Small intestine (tissue), 7 donors: Measurements from ENCODE around the gene DYRK3. TPM values are rescaled to one million over a fixed set of nuclear protein-coding genes. Genes with fewer than 3 reads are reported as not detected.

Source experiments
- DNase-seq, 2 donors: peaks; one replicate each; pipeline versions ENCODE4 v3.0.0 to v3.0.0-alpha.2; 2013
- FAIRE-seq: peaks from 2 replicates; lab custom pipeline; 2012; peaks lifted over from hg19 to GRCh38; lab: Jason Lieb, UNC
- H3K27ac ChIP-seq, 3 donors: one replicate each; pipeline ENCODE4 v1.5.1; 2013; ENCODE audit warnings: low read length in 2 of 3, mild to moderate bottlenecking in 2 of 3, control low read depth in 1 of 3, inconsistent platforms in 1 of 3, low read depth in 1 of 3, moderate library complexity in 1 of 3
- H3K27me3 ChIP-seq, 3 donors: one replicate each; pipeline ENCODE4 v1.6.1; 2013; ENCODE audit warnings: low read length in 3 of 3, inconsistent platforms in 1 of 3; ENCODE audit not compliant: control insufficient read depth in 3 of 3, insufficient read depth in 3 of 3
- H3K36me3 ChIP-seq, 3 donors: one replicate each; pipeline ENCODE4 v1.6.1; 2013; ENCODE audit warnings: low read length in 3 of 3, inconsistent platforms in 1 of 3, low read depth in 1 of 3, mild to moderate bottlenecking in 1 of 3, moderate library complexity in 1 of 3; ENCODE audit not compliant: control insufficient read depth in 3 of 3, insufficient read depth in 2 of 3
- H3K4me1 ChIP-seq, 3 donors: one replicate each; pipeline ENCODE4 v1.6.1; 2013; ENCODE audit warnings: low read length in 2 of 3, inconsistent platforms in 1 of 3, low read depth in 1 of 3, mild to moderate bottlenecking in 1 of 3, moderate library complexity in 1 of 3; ENCODE audit not compliant: control insufficient read depth in 3 of 3, insufficient read depth in 2 of 3
- H3K4me3 ChIP-seq, 3 donors: one replicate each; pipeline ENCODE4 v1.5.1; 2013; ENCODE audit warnings: low read length in 3 of 3, control low read depth in 1 of 3, inconsistent platforms in 1 of 3, low read depth in 1 of 3, mild to moderate bottlenecking in 1 of 3, moderate library complexity in 1 of 3
- H3K9me3 ChIP-seq, 2 donors: one replicate each; pipeline ENCODE4 v1.6.1; 2013; ENCODE audit warnings: low read depth in 1 of 2, low read length in 1 of 2; ENCODE audit not compliant: control insufficient read depth in 2 of 2, insufficient read depth in 1 of 2
- WGBS, 3 donors: extraction: QIAGEN DNeasy Blood & Tissue Kit; methylation state at CpG; one replicate each; pipeline ENCODE4 v1.1.7; 2013; 5-methylcytosine and 5-hydroxymethylcytosine counted together
- polyA plus RNA-seq, 4 donors: library from polyadenylated mRNA; stranded (reverse) in 3 of 4; unstranded in 1 of 4; fragments of 200-250 nt in 3 of 4; fragments of 120-200 nt in 1 of 4; gene quantifications; one replicate each; pipeline versions ENCODE4 v1.2.1 to v1.2.3, GENCODE V29; 2013
- donor health status: healthy with polysubstance abuse.
- donor health status: control.
- donor health status: control.
- donor health status: Bipolar disorder and iron deficiency.
- donor health status: healthy.

DYRK3 gene
- polyA plus RNA-seq, 4 donors: 0.45 to 1.7 (median 1.1) TPM

- WGBS, 3 donors: 36 to 51% (median 47%) methylated on average over 7 of the region's 7 CpGs
- Histone ChIP-seq H3K27ac (peak overlapping the region; percentile 31 to 76 (median 43)), H3K27me3 (peaks cover 0 to 5% (median 0%) of the 10 kb centered on the region in 3 donors), H3K36me3 (no peaks in the 10 kb centered on the region), H3K9me3 (no peaks in the 10 kb centered on the region), H3K4me1 (peaks cover 6 to 17% (median 8%) of the 10 kb centered on the region in 3 donors), H3K4me3 (no peak overlapping the region)
- DNase-seq: no peak
- FAIRE-seq: no peak
These were observed 23.6 kb downstream of the DYRK3 start for GRCh38 chr1:206658981-206659273.

GRCh38 chr1:206660136-206660535, 24.8 kb downstream of the DYRK3 start:
- H3K4me1 ChIP-seq: peaks cover 6 to 19% (median 8%) of the 10 kb centered on the region in 3 donors
- H3K9me3 ChIP-seq: no peaks in the 10 kb centered on the region
- FAIRE-seq (no peak), DNase-seq (no peak)
- no peaks in the 10 kb centered on the region for H3K36me3 ChIP-seq
- H3K27me3 ChIP-seq: peaks cover 0 to 7% (median 0%) of the 10 kb centered on the region in 3 donors
- 91 to 93% (median 91%) methylated on average over 4 of the region's 4 CpGs for WGBS, 3 donors
- no peak overlapping the region for H3K27ac ChIP-seq
- no peak overlapping the region for H3K4me3 ChIP-seq

DNA sequence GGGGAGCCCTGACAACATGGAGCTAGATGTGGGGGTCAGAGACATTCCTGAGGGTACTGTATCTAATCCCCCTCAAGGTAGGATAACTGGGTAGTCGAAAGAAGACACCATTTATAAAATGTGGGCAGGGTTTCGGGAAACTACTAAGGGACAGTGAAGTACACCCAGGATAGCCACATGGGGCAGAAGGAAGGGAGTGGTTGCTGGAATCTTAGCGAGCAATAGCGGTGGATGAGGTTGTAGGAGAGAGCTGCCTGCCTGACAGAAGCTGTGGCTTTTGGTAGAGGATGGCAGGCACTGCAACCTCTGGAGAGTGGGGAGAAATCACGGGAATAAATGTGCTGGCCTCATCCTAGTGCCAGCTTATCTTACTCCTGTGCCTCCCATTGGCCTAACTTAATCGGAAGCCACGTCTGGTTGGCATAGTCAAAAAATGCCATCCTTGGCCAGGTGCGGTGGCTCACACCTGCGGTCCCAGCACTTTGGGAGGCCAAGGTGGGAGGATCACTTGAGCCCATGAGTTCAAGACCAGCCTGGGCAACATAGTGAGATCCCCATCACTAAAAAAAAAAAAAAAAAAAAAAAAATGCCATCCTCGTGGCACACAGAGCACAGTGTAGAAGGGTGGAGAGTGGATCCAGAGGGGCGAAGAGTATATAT, 26.0 kb downstream of the DYRK3 start:
- FAIRE-seq (no peak), DNase-seq (no peak)
- Histone ChIP-seq H3K4me1 (peaks cover 6 to 19% (median 8%) of the 10 kb centered on the region in 3 donors), H3K27ac (no peak overlapping the region), H3K27me3 (peaks cover 0 to 7% (median 0%) of the 10 kb centered on the region in 3 donors), H3K36me3 (no peaks in the 10 kb centered on the region), H3K9me3 (no peaks in the 10 kb centered on the region), H3K4me3 (no peak overlapping the region)
- WGBS, 3 donors: 86 to 92% (median 86%) methylated on average over 10 to 11 of the region's 11 CpGs

GRCh38 chr1:206662396-206663092, 27.2 kb downstream of the DYRK3 start:
- no peaks in the 10 kb centered on the region for H3K36me3 ChIP-seq
- no peaks in the 10 kb centered on the region for H3K9me3 ChIP-seq
- H3K4me3 ChIP-seq: no peak overlapping the region
- H3K4me1 ChIP-seq: peaks cover 6 to 19% (median 8%) of the 10 kb centered on the region in 3 donors
- no peak for DNase-seq
- no peak for FAIRE-seq
- peaks cover 0 to 7% (median 0%) of the 10 kb centered on the region in 3 donors for H3K27me3 ChIP-seq
- H3K27ac ChIP-seq: no peak overlapping the region
- WGBS, 3 donors: 65 to 76% (median 69%) methylated on average over 3 of the region's 3 CpGs

GRCh38 chr1:206663362-206663761, 28.0 kb downstream of the DYRK3 start:
- Histone ChIP-seq H3K27me3 (peaks cover 0 to 7% (median 0%) of the 10 kb centered on the region in 3 donors), H3K4me3 (no peak overlapping the region), H3K27ac (no peak overlapping the region), H3K4me1 (peaks cover 6 to 19% (median 8%) of the 10 kb centered on the region in 3 donors), H3K9me3 (no peaks in the 10 kb centered on the region), H3K36me3 (no peaks in the 10 kb centered on the region)
- 60 to 75% (median 71%) methylated on average over 5 of the region's 5 CpGs for WGBS, 3 donors
- no peak for FAIRE-seq
- no peak for DNase-seq

DNA sequence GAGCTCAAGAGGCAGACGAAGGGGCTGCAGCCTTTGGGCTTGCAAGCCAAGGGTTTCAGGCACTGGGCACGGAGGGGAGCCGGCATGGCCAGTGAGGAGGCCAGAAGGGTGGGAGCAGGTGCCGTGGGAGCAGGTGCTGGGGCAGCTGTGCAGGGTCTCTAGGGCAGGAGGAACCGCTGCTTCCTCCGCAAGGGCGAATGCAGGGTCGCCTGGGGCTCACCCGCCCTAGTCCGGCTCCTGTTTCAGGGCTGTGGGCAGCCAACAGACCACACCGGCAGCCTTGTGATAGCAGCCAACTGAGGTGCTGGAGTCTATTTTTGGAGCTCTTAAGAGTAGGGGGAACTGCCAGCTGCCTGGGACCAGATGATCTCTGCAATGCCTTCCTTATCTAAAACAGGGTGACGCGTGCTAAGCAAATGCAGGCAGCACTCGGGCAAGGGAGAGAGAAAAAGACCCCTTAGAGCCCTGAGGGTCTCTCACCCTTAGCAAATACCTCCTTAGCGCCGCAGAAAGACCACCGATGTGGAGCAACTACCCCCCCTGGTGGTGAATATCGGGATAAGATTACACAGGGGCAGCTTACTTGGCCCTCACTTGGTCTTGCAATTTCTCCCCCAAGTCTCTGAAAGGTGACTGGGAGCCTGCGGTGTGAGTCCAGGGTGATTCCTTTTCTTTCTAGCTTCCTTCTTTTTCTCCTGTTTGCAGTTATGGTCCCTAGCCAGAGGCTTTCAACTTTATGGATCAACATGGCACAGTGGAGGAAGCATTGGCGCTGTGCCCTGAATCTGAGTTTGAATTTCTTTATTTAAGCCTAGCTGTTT, 28.7 kb downstream of the DYRK3 start:
- H3K36me3 ChIP-seq: no peaks in the 10 kb centered on the region
- no peak overlapping the region for H3K4me3 ChIP-seq
- peaks cover 0 to 7% (median 0%) of the 10 kb centered on the region in 3 donors for H3K27me3 ChIP-seq
- peaks cover 3 to 16% (median 5%) of the 10 kb centered on the region in 3 donors for H3K4me1 ChIP-seq
- WGBS, 3 donors: 14 to 28% (median 26%) methylated on average over 20 of the region's 20 CpGs
- H3K9me3 ChIP-seq: no peaks in the 10 kb centered on the region
- no peak overlapping the region for H3K27ac ChIP-seq
- DNase-seq (peak; percentile 62 to 81), FAIRE-seq (no peak)

GRCh38 chr1:206664740-206665139, 29.4 kb downstream of the DYRK3 start:
- no peak overlapping the region for H3K27ac ChIP-seq
- no peak for DNase-seq
- peaks cover 0 to 7% (median 0%) of the 10 kb centered on the region in 3 donors for H3K27me3 ChIP-seq
- H3K4me1 ChIP-seq: peaks cover 1 to 9% (median 4%) of the 10 kb centered on the region in 3 donors
- no peaks in the 10 kb centered on the region for H3K9me3 ChIP-seq
- H3K36me3 ChIP-seq: no peaks in the 10 kb centered on the region
- 59 to 65% (median 62%) methylated on average over 6 of the region's 6 CpGs for WGBS, 3 donors
- FAIRE-seq: no peak
- no peak overlapping the region for H3K4me3 ChIP-seq

GRCh38 chr1:206666031-206666561, 30.8 kb downstream of the DYRK3 start:
- H3K4me3 ChIP-seq: no peak overlapping the region
- H3K27ac ChIP-seq: no peak overlapping the region
- no peaks in the 10 kb centered on the region for H3K36me3 ChIP-seq
- peaks cover 0 to 7% (median 0%) of the 10 kb centered on the region in 3 donors for H3K4me1 ChIP-seq
- FAIRE-seq (no peak), DNase-seq (no peak)
- 82 to 95% (median 93%) methylated on average over 3 of the region's 3 CpGs for WGBS, 3 donors
- H3K9me3 ChIP-seq: no peaks in the 10 kb centered on the region
- H3K27me3 ChIP-seq: peaks cover 0 to 7% (median 0%) of the 10 kb centered on the region in 3 donors
